T-helper 22 cell (primary cell): Measurements from ENCODE around the gene DGKI.
"Not testable (repeated sequence)": the region's sequence is repeated elsewhere in the genome, so short reads cannot be mapped to it uniquely, and the experiment has no call there.

Source experiments
- DNase-seq: peaks from one replicate; pipeline ENCODE4 v3.0.0-alpha.2; 2020; ENCODE audit warnings: low read depth

Gene DGKI

DNA sequence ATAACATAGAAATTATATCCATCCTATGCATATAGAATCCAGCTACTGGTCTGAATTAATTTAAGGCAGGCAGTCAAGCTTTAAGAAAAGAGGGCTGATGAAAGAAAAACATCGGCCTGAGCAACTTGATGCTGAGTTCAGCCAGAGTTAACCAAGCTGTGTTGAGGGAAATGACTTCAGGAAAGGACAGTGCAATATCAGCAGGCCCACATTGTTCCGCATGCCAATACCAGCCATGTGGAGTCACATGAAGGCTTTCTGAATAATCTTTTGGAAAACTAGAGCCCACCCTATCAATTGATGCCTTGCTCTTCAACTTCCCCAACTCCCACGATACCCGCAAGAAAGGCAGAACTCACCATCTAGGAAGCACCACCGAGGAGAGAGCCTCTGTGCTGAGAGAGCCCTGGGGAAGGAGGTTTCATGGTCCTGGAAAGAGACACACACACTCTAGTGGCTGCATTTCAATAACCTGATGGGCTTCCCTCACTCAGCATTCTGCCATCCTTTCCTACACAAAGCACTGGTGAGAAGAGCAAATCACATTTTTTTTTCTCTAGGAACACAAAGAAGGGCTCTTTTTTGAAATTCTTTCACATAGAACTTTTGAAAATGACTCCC lies 377.5 kb downstream of the DGKI start:
- DNase-seq, result no peak

DNA sequence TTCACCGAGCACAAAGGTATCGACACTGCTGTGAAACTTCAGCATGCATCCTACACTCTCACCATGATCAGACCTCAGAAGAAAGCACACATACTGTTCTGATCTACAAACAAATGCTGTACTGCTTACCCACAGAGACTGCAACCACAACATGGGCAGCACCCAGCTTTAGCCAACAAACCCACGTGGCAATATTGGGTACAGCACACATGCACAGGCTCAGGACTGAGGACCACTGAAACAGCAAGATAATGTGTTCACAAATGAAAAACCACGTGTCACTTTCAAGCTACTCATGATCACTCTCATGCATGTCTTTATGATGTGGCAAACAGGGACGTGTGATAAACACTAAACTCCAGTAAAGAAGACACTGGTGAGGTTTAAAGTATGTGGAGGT lies 383.9 kb downstream of the DGKI start:
- no peak for DNase-seq

DNA sequence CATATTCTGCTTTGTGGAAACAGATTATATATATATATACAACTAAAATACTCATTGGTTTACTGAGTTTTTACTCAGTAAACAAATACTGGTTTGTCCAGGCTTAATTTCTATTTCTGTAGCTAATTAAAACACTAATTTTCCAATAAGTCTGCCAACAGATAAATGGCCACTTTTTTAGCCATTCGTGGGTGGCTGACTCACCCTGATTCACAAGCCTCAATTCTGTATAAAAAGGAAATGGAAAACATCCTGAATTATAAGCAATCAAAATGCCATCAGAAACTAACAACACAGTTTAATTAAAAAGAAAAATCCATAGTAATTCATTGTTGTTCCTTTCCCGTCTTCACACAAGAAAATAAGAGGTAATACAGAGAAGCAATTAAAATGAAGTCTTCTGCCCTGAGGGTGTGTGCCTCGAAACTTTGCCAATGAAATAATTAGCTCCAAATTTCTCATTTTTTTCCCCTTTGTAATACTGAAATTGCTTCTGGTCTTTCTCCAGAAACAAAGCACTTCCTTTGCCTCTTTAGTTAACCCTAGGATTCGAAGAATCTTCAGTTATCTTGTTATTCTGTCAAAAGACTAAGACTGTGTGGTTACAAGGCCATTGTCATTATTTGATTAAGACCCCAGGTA lies 384.6 kb downstream of the DGKI start:
- DNase-seq, result no peak

DNA sequence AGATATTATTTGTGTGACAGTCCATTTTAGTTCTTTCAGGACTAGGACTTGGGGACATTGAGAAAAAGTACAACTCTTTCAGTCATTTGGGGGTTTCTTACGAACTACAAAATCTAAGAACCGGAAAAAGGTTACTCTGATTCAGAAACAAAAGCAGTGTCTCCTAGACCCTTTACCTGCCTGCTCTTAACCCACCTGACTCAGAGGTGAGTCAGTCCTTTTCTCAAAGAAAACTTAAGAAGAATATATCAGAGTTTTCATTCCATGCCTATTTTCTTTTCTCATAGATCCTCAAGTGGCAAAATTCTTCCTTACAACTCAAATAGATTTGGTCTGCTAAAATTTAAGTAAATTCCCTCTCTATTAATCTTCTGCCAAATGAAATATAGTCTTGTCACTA lies 388.4 kb downstream of the DGKI start:
- DNase-seq, result no peak

GRCh38 chr7:137454767-137455166 lies 392.0 kb downstream of the DGKI start:
- DNase-seq, result no peak

GRCh38 chr7:137454246-137454724 lies 392.5 kb downstream of the DGKI start:
- no peak for DNase-seq

DNA sequence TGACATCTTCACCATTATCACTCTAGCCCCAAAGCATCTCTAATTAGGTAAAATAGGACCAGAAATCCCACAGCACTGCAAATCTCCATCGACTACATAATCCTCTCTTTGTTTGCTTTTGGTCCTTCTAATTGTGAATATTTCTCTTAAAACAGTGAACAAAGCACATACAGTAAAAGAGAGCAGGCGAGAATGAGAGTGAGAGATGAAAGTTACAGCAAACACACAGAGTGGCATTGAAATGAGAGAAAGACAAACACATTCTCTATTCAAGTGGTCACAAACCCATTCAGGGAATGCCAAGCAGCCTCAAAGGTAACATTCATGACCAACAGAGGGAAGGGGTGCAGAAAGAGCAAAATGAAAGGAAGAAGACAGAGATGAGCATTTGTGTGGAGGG lies 393.4 kb downstream of the DGKI start:
- DNase-seq, result no peak

- DNase-seq, result no peak
Observed at GRCh38 chr7:137449016-137449415, 397.8 kb downstream of the DGKI start.

DNA sequence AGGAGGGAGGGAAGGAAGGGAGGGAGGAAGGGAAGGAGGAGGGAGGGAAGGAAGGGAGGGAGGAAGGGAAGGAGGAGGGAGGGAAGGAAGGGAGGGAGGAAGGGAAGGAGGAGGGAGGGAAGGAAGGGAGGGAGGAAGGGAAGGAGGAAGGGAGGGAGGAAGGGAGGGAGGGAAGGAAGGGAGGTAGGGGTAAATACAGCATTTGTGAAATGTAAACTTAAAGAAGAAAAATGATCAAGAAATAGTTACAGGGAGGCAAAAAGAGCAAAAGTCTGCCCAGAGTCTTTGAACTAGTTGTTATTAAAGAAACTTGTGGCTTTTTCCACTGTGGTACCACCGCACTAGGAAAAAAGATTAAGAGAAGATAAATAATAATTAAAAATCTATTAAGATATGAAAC lies 398.2 kb downstream of the DGKI start:
- not testable (repeated sequence) for DNase-seq

- no peak for DNase-seq
Observed at GRCh38 chr7:137446025-137446424, 400.7 kb downstream of the DGKI start.

GRCh38 chr7:137445268-137445667 lies 401.5 kb downstream of the DGKI start:
- DNase-seq, result no peak

GRCh38 chr7:137443616-137444015 lies 403.2 kb downstream of the DGKI start:
- DNase-seq, result no peak

DNA sequence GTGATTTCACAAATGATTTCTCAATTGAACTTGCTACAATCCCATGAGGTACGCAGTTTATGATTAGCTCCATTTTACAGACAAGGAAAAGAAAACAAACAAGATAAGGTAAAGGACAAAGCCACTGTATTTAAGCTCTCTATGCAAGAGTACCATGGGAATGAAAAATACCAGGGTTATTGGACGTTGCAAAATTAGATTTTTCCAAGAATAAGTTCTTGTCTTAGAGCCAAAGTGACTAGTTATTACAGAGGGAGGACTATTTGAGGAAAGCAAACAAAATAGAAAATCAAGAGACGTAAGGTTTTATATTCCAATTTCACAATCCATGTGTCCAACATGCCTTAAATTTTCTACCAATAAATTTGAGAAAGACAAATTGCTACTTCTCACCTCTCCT lies 405.3 kb downstream of the DGKI start:
- DNase-seq, result no peak

DNA sequence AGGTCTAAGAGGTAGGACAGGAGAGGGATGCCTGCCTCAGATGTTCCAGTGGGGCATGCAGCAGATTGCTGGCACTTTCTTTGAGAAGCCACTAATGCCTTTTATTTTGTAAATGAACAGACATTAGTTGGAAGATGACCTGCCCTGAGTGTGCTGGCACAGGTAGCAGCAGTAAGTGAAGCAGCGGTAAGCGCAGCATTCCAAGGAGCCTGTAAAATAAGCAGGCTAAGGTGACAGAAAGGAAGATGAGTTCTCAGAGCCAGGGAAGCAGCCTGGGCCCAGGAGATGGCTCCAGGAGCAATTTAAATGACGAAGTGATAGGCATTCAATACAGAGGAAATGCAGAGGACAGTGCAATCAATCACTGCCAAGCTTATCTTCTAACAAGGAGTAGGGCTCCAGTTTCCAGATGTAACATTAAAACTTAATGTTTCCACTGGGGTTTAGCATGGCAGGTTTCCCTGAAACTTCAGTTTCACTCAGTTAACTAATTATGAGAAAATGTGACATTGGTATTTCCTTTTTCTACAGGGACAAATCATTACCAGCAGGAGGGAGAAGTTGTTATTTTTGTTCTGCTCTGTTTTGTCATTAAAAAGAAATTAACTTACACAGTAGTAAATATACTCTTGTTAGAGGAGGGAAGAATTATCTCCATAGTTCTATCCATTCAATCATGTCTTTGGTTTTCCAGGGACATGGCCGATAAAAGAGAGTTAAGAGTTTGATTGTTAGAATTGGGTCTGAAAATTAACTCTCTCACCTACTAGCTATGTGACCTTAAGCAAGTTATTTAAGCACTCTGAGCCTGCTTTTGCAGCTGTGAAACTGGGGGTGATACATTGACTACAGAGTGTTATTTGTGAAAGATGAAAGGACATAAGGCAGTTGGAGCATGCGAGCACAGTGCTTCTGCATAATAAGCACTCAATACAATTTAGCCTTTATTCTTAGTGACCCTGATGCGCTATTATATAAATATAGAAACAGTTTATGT lies 406.6 kb downstream of the DGKI start:
- no peak for DNase-seq

- DNase-seq, result no peak
Observed at GRCh38 chr7:137434946-137435345, 411.8 kb downstream of the DGKI start.

GRCh38 chr7:137434530-137434929 lies 412.2 kb downstream of the DGKI start:
- no peak for DNase-seq

DNA sequence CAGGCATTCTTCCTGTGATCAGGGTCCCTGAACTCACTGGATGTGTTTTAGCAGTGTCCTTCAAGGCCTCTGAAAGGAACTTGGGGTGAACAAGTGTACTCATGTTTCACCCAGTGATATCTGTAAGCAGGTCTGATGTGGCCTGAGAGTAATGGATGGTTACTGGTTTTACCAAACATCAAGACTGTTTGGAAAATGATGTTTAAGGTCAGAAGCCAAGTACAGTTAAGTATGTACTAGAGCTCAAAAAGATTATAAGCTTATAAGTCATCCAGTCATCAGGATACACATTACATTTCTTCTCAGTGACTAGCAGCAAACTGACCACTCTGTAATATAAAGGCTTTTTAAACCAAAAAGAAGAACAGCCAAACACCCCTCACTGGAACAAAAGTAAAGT lies 423.5 kb downstream of the DGKI start:
- no peak for DNase-seq

DNA sequence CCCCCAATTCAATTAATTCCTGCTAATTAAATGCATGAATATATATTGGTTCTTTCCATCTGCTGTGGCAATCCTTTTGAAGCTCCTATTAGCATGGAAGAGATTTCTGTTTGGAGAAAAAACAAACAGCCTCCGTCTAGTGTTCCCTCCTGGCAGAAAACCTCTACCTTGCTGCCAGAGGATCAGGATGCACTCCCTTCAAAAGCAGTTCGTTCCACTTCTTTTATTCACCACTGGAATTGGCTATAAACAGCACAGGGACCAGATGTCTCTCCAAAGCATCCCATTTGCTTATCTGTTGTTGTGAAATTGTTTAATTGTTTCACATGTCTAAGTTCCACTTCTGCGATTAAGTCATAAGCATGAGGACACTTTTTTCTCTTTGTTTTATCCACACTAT lies 425.4 kb downstream of the DGKI start:
- no peak for DNase-seq

- DNase-seq, result no peak
Observed at GRCh38 chr7:137418841-137419240, 427.9 kb downstream of the DGKI start.

DNA sequence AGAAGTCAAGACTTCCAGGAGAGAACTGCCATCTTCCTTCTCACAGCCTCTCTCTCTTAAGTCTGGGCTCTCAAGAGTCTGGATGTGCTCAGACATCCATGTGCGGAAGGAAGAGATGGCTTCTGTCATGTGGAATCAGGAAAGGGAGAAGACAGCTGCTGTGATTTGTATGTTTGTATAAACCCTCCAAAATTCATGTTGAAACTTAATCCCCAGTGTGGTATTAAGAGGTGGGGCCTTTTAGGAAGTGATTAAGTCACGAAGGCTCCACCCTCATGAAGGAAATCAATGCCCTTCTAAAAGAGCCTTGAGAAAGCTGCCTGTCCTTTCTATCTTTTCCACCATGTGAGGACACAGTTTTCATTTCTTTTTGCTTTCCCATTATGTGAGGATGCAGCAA lies 429.3 kb downstream of the DGKI start:
- no peak for DNase-seq

DNA sequence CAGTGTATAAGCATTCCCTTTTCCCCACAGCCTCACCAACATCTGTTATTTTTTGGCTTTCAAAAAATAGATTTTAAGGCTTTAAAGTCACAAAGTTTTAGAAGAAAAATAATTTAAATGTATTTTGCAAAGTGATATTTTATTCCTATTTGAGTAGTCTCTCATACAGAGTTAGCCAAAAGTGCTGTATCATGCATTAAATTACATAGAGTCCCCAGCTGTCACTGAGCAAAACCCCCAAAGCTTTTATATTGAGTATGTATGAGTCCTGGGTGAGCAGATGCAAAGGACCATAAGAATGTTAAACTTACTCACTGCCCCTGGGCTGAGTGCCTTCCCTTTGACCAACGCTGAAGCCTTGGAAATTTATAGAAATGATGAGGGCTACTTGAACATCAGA lies 432.9 kb downstream of the DGKI start:
- no peak for DNase-seq

- DNase-seq, result no peak
Observed at GRCh38 chr7:137411446-137411845, 435.3 kb downstream of the DGKI start.

DNA sequence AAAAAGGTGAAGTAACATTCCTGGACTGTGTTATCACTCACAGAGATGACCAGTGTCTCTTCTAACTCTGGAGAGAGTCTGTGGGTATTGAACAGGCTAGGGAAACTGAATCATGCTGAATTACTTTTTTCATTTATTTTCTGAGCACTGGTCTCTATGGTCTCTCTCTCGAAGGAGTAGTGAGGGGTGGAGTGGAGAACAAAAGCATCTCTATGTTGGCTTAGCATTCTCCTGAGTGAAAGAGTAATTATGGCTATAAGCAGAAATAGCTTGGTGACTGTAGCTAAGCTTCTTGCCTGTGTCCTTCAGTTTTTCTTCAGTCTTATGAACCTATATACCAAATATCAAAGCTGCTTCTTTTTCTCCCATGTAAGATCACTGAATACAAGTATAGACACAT lies 438.6 kb downstream of the DGKI start:
- no peak for DNase-seq
